ENCODE data around the gene THSD7B.

- no peak for TF ChIP-seq EP300 (IDR thresholded peaks at IDR 0.05; ENCODE audit: low read length)
- TF ChIP-seq TFE3 (CRISPR knock-in tag; IDR thresholded peaks at IDR 0.05) = no peak
- TF ChIP-seq CTCF (IDR thresholded peaks at IDR 0.05 in 2 of 3, conservative IDR thresholded peaks at IDR 0.05 in 1 of 3; ENCODE audit: insufficient read depth in 2 of 3, low read depth in 1 of 3, low read length in 3 of 3) = no peak
- TF ChIP-seq CTBP1 (IDR thresholded peaks at IDR 0.05; ENCODE audit: borderline replicate concordance) = no peak
Measured at GRCh38 chr2:137020452-137021196, 255.3 kb downstream of the THSD7B start.

All from K562 (cell line).